ENCODE measurements around the gene ITPA. TPM values are rescaled to one million over a fixed set of nuclear protein-coding genes. Genes with fewer than 3 reads are reported as not detected.

The ITPA gene
- total and polyA plus RNA-seq, 2 of the 13 experiments (the other 11 are each of a cell fraction or from before 2014, with no cell fraction given), result 60.1 to 103 TPM

GRCh38 chr20:3222635-3223600 lies 13.6 kb downstream of the ITPA start (continued):
- TF ChIP-seq NR0B2 (CRISPR knock-in tag; IDR thresholded peaks at IDR 0.05) (peak; percentile 87), ZNF776 (CRISPR knock-in tag; IDR thresholded peaks at IDR 0.05) (peak; percentile 89; the same call in 1 of the 2 replicates), NAIF1 (CRISPR knock-in tag; IDR thresholded peaks at IDR 0.05; ENCODE audit: borderline replicate concordance) (no peak), DMAP1 (CRISPR knock-in tag; IDR thresholded peaks at IDR 0.05) (peak; percentile 91), ZNF446 (CRISPR knock-in tag; IDR thresholded peaks at IDR 0.05) (peak; percentile 53; the same call in 1 of the 2 replicates), IRF2 (CRISPR knock-in tag; IDR thresholded peaks at IDR 0.05) (peak; percentile 97), ZNF207 (IDR thresholded peaks at IDR 0.05; ENCODE audit: borderline replicate concordance) (no peak), NBN (conservative IDR thresholded peaks at IDR 0.05) (no peak), ATAD3A (CRISPR knock-in tag; IDR thresholded peaks at IDR 0.05) (no peak), TGIF2 (CRISPR knock-in tag; IDR thresholded peaks at IDR 0.05) (peak; percentile 99), GTF2F1 (IDR thresholded peaks at IDR 0.05; ENCODE audit: low read length) (no peak), FOXP4 (CRISPR knock-in tag; IDR thresholded peaks at IDR 0.05) (peak; percentile 100), SMAD9 (CRISPR knock-in tag; IDR thresholded peaks at IDR 0.05) (no peak), U2AF2 (IDR thresholded peaks at IDR 0.05; ENCODE audit: low read depth, low read length) (no peak), ZNF350 (CRISPR knock-in tag; IDR thresholded peaks at IDR 0.05; ENCODE audit: borderline replicate concordance, low read depth) (peak; percentile 99), DNMT3B (CRISPR knock-in tag; conservative IDR thresholded peaks at IDR 0.05) (peak; percentile 72), JUND (CRISPR knock-in tag; IDR thresholded peaks at IDR 0.05) (peak; percentile 99), HIVEP1 (CRISPR knock-in tag; IDR thresholded peaks at IDR 0.05) (peak; percentile 86; the same call in 1 of the 2 replicates), ETS1 (CRISPR knock-in tag; IDR thresholded peaks at IDR 0.05) (peak; percentile 16; the same call in 1 of the 2 replicates), ZMYM4 (CRISPR knock-in tag; IDR thresholded peaks at IDR 0.05) (peak; percentile 92)
- TF ChIP-seq, protein P1, sequence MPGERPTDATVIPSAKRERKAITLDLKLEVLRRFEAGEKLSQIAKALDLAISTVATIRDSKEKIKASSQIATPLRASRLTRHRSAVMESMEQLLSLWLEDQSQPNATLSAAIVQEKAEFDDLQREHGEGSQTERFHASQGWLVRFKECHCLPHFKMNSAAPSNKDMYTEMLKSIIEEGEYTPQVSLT (CRISPR knock-in tag; IDR thresholded peaks at IDR 0.05; ENCODE audit: borderline replicate concordance, low read depth), result no peak; the same call in 1 of the 2 replicates
- TF ChIP-seq, protein P2, sequence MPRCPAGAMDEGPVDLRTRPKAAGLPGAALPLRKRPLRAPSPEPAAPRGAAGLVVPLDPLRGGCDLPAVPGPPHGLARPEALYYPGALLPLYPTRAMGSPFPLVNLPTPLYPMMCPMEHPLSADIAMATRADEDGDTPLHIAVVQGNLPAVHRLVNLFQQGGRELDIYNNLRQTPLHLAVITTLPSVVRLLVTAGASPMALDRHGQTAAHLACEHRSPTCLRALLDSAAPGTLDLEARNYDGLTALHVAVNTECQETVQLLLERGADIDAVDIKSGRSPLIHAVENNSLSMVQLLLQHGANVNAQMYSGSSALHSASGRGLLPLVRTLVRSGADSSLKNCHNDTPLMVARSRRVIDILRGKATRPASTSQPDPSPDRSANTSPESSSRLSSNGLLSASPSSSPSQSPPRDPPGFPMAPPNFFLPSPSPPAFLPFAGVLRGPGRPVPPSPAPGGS (CRISPR knock-in tag; IDR thresholded peaks at IDR 0.05), result peak; percentile 97

All from HepG2 (cell line).